ENCODE measurements around the gene PSMG4. TPM values are rescaled to one million over a fixed set of nuclear protein-coding genes. Genes with fewer than 3 reads are reported as not detected.

The PSMG4 gene
- polyA plus RNA-seq, 1 donor (not counting 4 experiments of a cell fraction or from before 2014, with no cell fraction given), result 16.3 TPM

- Histone ChIP-seq H3K36me3 (ENCODE audit: control insufficient read depth in 2 of 2, extremely low read depth in 1 of 2, insufficient read depth in 2 of 2, low read length in 2 of 2) (peaks cover 0 to 9% of the 10 kb centered on the region in 2 experiments), H3K9ac (ENCODE audit: control insufficient read depth, extremely low read depth, insufficient read depth, low read length) (no peak overlapping the region), H3K9me1 (ENCODE audit: control insufficient read depth, extremely low read depth, insufficient read depth, low read length) (no peaks in the 10 kb centered on the region), H3K79me2 (ENCODE audit: control insufficient read depth, insufficient read depth, low read length) (no peaks in the 10 kb centered on the region), H3K27ac (ENCODE audit: control insufficient read depth, insufficient read depth, low read length) (no peak overlapping the region), H3K4me3 (ENCODE audit: control insufficient read depth in 2 of 3, extremely low read depth in 1 of 3, insufficient read depth in 2 of 3, low read depth in 1 of 3, low read length in 3 of 3) (no peak overlapping the region), H3K4me2 (ENCODE audit: control insufficient read depth, extremely low read depth, insufficient read depth, low read depth, low read length) (no peak overlapping the region), H3K27me3 (ENCODE audit: control insufficient read depth, extremely low read depth, insufficient read depth, low read length) (no peaks in the 10 kb centered on the region), H4K20me1 (ENCODE audit: control insufficient read depth, extremely low read depth, insufficient read depth, low read length) (no peaks in the 10 kb centered on the region), H3K9me3 (ENCODE audit: control insufficient read depth, low read depth, low read length) (no peaks in the 10 kb centered on the region), H2AFZ (ENCODE audit: control insufficient read depth, low read length) (no peak overlapping the region), H3K4me1 (ENCODE audit: control insufficient read depth, extremely low read depth, insufficient read depth, low read length) (no peaks in the 10 kb centered on the region)
- dilution Hi-C loops (cut with MboI; ENCODE audit: extremely low pct_ligation_motif_present, low sequenced_read_pairs), result no loop called here
- TF ChIP-seq EZH2 (IDR thresholded peaks at IDR 0.05; ENCODE audit: low read length), result no peak
- no peak for TF ChIP-seq CTCF (optimal IDR thresholded peaks at IDR 0.05 in 1 of 3, IDR thresholded peaks at IDR 0.05 in 1 of 3, conservative IDR thresholded peaks at IDR 0.05 in 1 of 3; ENCODE audit: extremely low read depth in 1 of 3, insufficient read depth in 2 of 3, low read length in 3 of 3)
- no peak for FAIRE-seq
- DNase-seq (ENCODE audit: low read depth, low spot score), result no peak
These were observed 33.9 kb downstream of the PSMG4 start for GRCh38 chr6:3292431-3293197.

- Histone ChIP-seq H3K36me3 (ENCODE audit: control insufficient read depth in 2 of 2, extremely low read depth in 1 of 2, insufficient read depth in 2 of 2, low read length in 2 of 2) (peaks cover 0 to 9% of the 10 kb centered on the region in 2 experiments), H3K9ac (ENCODE audit: control insufficient read depth, extremely low read depth, insufficient read depth, low read length) (no peak overlapping the region), H3K4me1 (ENCODE audit: control insufficient read depth, extremely low read depth, insufficient read depth, low read length) (no peaks in the 10 kb centered on the region), H2AFZ (ENCODE audit: control insufficient read depth, low read length) (no peak overlapping the region), H3K27ac (ENCODE audit: control insufficient read depth, insufficient read depth, low read length) (no peak overlapping the region), H3K9me1 (ENCODE audit: control insufficient read depth, extremely low read depth, insufficient read depth, low read length) (no peaks in the 10 kb centered on the region), H3K27me3 (ENCODE audit: control insufficient read depth, extremely low read depth, insufficient read depth, low read length) (no peaks in the 10 kb centered on the region), H3K79me2 (ENCODE audit: control insufficient read depth, insufficient read depth, low read length) (no peaks in the 10 kb centered on the region), H4K20me1 (ENCODE audit: control insufficient read depth, extremely low read depth, insufficient read depth, low read length) (no peaks in the 10 kb centered on the region), H3K4me3 (ENCODE audit: control insufficient read depth in 2 of 3, extremely low read depth in 1 of 3, insufficient read depth in 2 of 3, low read depth in 1 of 3, low read length in 3 of 3) (no peak overlapping the region), H3K4me2 (ENCODE audit: control insufficient read depth, extremely low read depth, insufficient read depth, low read depth, low read length) (no peak overlapping the region), H3K9me3 (ENCODE audit: control insufficient read depth, low read depth, low read length) (no peaks in the 10 kb centered on the region)
- dilution Hi-C loops (cut with MboI; ENCODE audit: extremely low pct_ligation_motif_present, low sequenced_read_pairs), result no loop called here
- TF ChIP-seq EZH2 (IDR thresholded peaks at IDR 0.05; ENCODE audit: low read length) (no peak), CTCF (optimal IDR thresholded peaks at IDR 0.05 in 1 of 3, IDR thresholded peaks at IDR 0.05 in 1 of 3, conservative IDR thresholded peaks at IDR 0.05 in 1 of 3; ENCODE audit: extremely low read depth in 1 of 3, insufficient read depth in 2 of 3, low read length in 3 of 3) (no peak)
- no peak for DNase-seq (ENCODE audit: low read depth, low spot score)
- no peak for FAIRE-seq
These were observed 34.8 kb downstream of the PSMG4 start for GRCh38 chr6:3293271-3294155.
